ENCODE measurements around the gene ERMN. TPM values are rescaled to one million over a fixed set of nuclear protein-coding genes. Genes with fewer than 3 reads are reported as not detected.

Gene ERMN
- total and polyA plus RNA-seq, 2 of the 13 experiments (the other 11 are each of a cell fraction or from before 2014, with no cell fraction given) = not detected

GRCh38 chr2:157329524-157329923, 3.9 kb upstream of the ERMN start:
- BruUV-seq (replicated peaks) = no TSS peak
- in situ Hi-C loops (cut with HindIII; ENCODE audit: extremely low pct_ligation_motif_present, low pct_unique_long_range_greater_than_20kb) (no loop called here), intact Hi-C loops (cut with micrococcal nuclease; ENCODE audit: unreplicated experiment) (loop anchor here (5.0 kb wide), 1 partner anchor 133 kb away; no protein-coding TSS in a partner anchor)
- CTCF ChIA-PET (ENCODE audit: low intra/inter-chr PET ratio, low total read pairs) = no interaction called here
- Histone ChIP-seq H3K79me2 (ENCODE audit: insufficient read depth, low read length) (no peaks in the 10 kb centered on the region), H3K27me3 (ENCODE audit: control insufficient read depth in 1 of 2, insufficient read depth in 2 of 2, low read length in 2 of 2) (no peaks in the 10 kb centered on the region), H3K27ac (ENCODE audit: extremely low read length, insufficient read depth, low read length) (no peak overlapping the region), H3K4me3 (replicated peaks in 1 of 3; ENCODE audit: insufficient read depth in 1 of 3, low read depth in 2 of 3, low read length in 3 of 3) (no peak overlapping the region), H3K36me3 (replicated peaks in 1 of 2; ENCODE audit: control insufficient read depth in 1 of 2, insufficient read depth in 2 of 2, low read length in 2 of 2) (no peaks in the 10 kb centered on the region), H3K4me2 (ENCODE audit: low read depth, low read length) (no peak overlapping the region), H2AFZ (ENCODE audit: low read length) (no peak overlapping the region), H4K20me1 (ENCODE audit: insufficient read depth, low read length) (no peaks in the 10 kb centered on the region), H3K9ac (ENCODE audit: insufficient read depth, low read depth, low read length) (no peak overlapping the region), H3K4me1 (ENCODE audit: insufficient read depth, low read length) (no peaks in the 10 kb centered on the region), H3K9me3 (ENCODE audit: low read length) (no peaks in the 10 kb centered on the region)
- POLR2A ChIA-PET = no interaction called here
- DNase-seq (ENCODE audit: low spot score) = no peak
- 38% methylated on average over 9 of the region's 9 CpGs for WGBS (ENCODE audit: low lambda C conversion rate)
- no peak for TF ChIP-seq RFX1 (IDR thresholded peaks at IDR 0.05)
- TF ChIP-seq TGIF2 (CRISPR knock-in tag; IDR thresholded peaks at IDR 0.05) = no peak
- ATAC-seq = no peak
- FAIRE-seq = no peak

GRCh38 chr2:157327621-157328500, 2.2 kb upstream of the ERMN start:
- no peaks in the 10 kb centered on the region for H3K36me3 ChIP-seq (replicated peaks in 1 of 2; ENCODE audit: control insufficient read depth in 1 of 2, insufficient read depth in 2 of 2, low read length in 2 of 2)
- intact Hi-C loops (cut with micrococcal nuclease; ENCODE audit: unreplicated experiment) (loop anchor here (5.0 kb wide), 1 partner anchor 134 kb away; no protein-coding TSS in a partner anchor), in situ Hi-C loops (cut with HindIII; ENCODE audit: extremely low pct_ligation_motif_present, low pct_unique_long_range_greater_than_20kb) (no loop called here)
- no peaks in the 10 kb centered on the region for H4K20me1 ChIP-seq (ENCODE audit: insufficient read depth, low read length)
- no peak overlapping the region for H3K4me3 ChIP-seq (replicated peaks in 1 of 3; ENCODE audit: insufficient read depth in 1 of 3, low read depth in 2 of 3, low read length in 3 of 3)
- H3K27ac ChIP-seq (ENCODE audit: extremely low read length, insufficient read depth, low read length) = no peak overlapping the region
- ChIA-PET CTCF (ENCODE audit: low intra/inter-chr PET ratio, low total read pairs) (interaction anchor here (0.8 to 1.0 kb wide), 2 partner anchors 8 to 682 kb away, joined by 3 read pairs; no protein-coding TSS in a partner anchor), POLR2A (no interaction called here)
- no peak overlapping the region for H3K9ac ChIP-seq (ENCODE audit: insufficient read depth, low read depth, low read length)
- 15% methylated on average over 10 of the region's 11 CpGs for WGBS (ENCODE audit: low lambda C conversion rate)
- no peak overlapping the region for H3K4me2 ChIP-seq (ENCODE audit: low read depth, low read length)
- peak; percentile 88 for FAIRE-seq
- BruUV-seq (replicated peaks) = no TSS peak
- H3K4me1 ChIP-seq (ENCODE audit: insufficient read depth, low read length) = no peaks in the 10 kb centered on the region
- no peak overlapping the region for H2AFZ ChIP-seq (ENCODE audit: low read length)
- H3K9me3 ChIP-seq (ENCODE audit: low read length) = no peaks in the 10 kb centered on the region
- DNase-seq (ENCODE audit: low spot score) = peak; percentile 44
- ATAC-seq = peak; percentile 100
- H3K79me2 ChIP-seq (ENCODE audit: insufficient read depth, low read length) = no peaks in the 10 kb centered on the region
- no peaks in the 10 kb centered on the region for H3K27me3 ChIP-seq (ENCODE audit: control insufficient read depth in 1 of 2, insufficient read depth in 2 of 2, low read length in 2 of 2)
- TF ChIP-seq ZNF510 (CRISPR knock-in tag; IDR thresholded peaks at IDR 0.05; ENCODE audit: low read depth) (no peak), ZNF678 (CRISPR knock-in tag; IDR thresholded peaks at IDR 0.05) (no peak), SUZ12 (IDR thresholded peaks at IDR 0.05; ENCODE audit: low read depth, low read length) (0 out of 2 replicates have a peak, but pooled peaks have one; percentile 14), HCFC1 (IDR thresholded peaks at IDR 0.05; ENCODE audit: low read depth, low read length) (no peak), RAD21 (CRISPR knock-in tag; IDR thresholded peaks at IDR 0.05) (0 out of 2 replicates have a peak, but pooled peaks have one; percentile 11), U2AF2 (IDR thresholded peaks at IDR 0.05; ENCODE audit: low read depth, low read length) (no peak), SPEN (CRISPR knock-in tag; IDR thresholded peaks at IDR 0.05; ENCODE audit: low read depth) (no peak), ZNF292 (CRISPR knock-in tag; IDR thresholded peaks at IDR 0.05; ENCODE audit: borderline replicate concordance, low read depth) (no peak), ATF5 (CRISPR knock-in tag; IDR thresholded peaks at IDR 0.05; ENCODE audit: low read depth) (no peak), ZBTB1 (CRISPR knock-in tag; IDR thresholded peaks at IDR 0.05; ENCODE audit: borderline replicate concordance) (no peak), ZNF501 (CRISPR knock-in tag; IDR thresholded peaks at IDR 0.05) (no peak), TFE3 (CRISPR knock-in tag; IDR thresholded peaks at IDR 0.05) (no peak), ZBTB44 (CRISPR knock-in tag; IDR thresholded peaks at IDR 0.05) (no peak)
